ENCODE measurements around the gene WHRN.

WHRN gene

GRCh38 chr9:114478459-114478858, 26.8 kb downstream of the WHRN start:
- no peaks in the 10 kb centered on the region for H3K36me3 ChIP-seq (ENCODE audit: insufficient read depth)
- no peaks in the 10 kb centered on the region for H3K4me1 ChIP-seq (ENCODE audit: low read depth, poor library complexity, severe bottlenecking)
- no peaks in the 10 kb centered on the region for H3K27me3 ChIP-seq (ENCODE audit: insufficient read depth, low read depth)
- H4K20me1 ChIP-seq (ENCODE audit: insufficient read depth), result peaks cover 4% of the 10 kb centered on the region; the same call in 1 of the 2 replicates
- no peak overlapping the region for H3K9ac ChIP-seq
- H2AFZ ChIP-seq (ENCODE audit: low read depth), result no peak overlapping the region
- H3K79me2 ChIP-seq (ENCODE audit: insufficient read depth, low read depth), result peaks cover 40% of the 10 kb centered on the region; the same call in 1 of the 2 replicates
- H3K27ac ChIP-seq, result no peak overlapping the region
- no peak overlapping the region for H3K4me2 ChIP-seq
- H3K4me3 ChIP-seq (IDR thresholded peaks at IDR 0.05; ENCODE audit: insufficient read depth, low read depth, low read length), result no peak overlapping the region
- TF ChIP-seq CTCF (conservative IDR thresholded peaks at IDR 0.05; ENCODE audit: low read depth, low read length), result no peak

DNA sequence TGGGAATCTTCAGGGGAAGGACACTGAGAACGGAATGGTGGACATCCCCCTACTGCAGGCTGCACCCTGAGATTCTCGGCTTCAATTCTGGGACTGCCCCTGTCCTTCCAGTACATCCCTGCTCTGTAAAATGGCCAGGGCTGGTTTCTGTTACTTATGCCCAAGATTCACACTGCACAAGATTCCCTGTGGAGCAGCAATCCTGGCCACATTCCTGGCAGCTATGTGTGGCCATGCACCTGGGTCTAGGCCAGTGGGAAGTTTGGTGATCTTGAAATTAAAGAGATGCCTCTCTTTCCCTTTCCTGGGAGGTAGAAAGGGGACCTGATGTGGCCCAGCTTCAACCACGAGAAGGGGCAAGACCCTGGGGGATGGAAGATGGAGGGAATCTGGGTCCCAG, 27.6 kb downstream of the WHRN start:
- no peak overlapping the region for H3K9ac ChIP-seq
- H3K36me3 ChIP-seq (ENCODE audit: insufficient read depth), result no peaks in the 10 kb centered on the region
- TF ChIP-seq CTCF (conservative IDR thresholded peaks at IDR 0.05; ENCODE audit: low read depth, low read length), result no peak

GRCh38 chr9:114476891-114477469, 28.3 kb downstream of the WHRN start:
- no peak overlapping the region for H2AFZ ChIP-seq (ENCODE audit: low read depth)
- TF ChIP-seq CTCF (conservative IDR thresholded peaks at IDR 0.05; ENCODE audit: low read depth, low read length), result no peak

More for the DNA sequence above, 27.6 kb downstream of the WHRN start:
- no peak overlapping the region for H3K27ac ChIP-seq
- H3K79me2 ChIP-seq (ENCODE audit: insufficient read depth, low read depth), result peaks cover 31% of the 10 kb centered on the region; the same call in 1 of the 2 replicates
- H2AFZ ChIP-seq (ENCODE audit: low read depth), result no peak overlapping the region
- H3K4me2 ChIP-seq, result no peak overlapping the region
- no peaks in the 10 kb centered on the region for H3K27me3 ChIP-seq (ENCODE audit: insufficient read depth, low read depth)
- H4K20me1 ChIP-seq (ENCODE audit: insufficient read depth), result peaks cover 4% of the 10 kb centered on the region; the same call in 1 of the 2 replicates
- H3K4me1 ChIP-seq (ENCODE audit: low read depth, poor library complexity, severe bottlenecking), result no peaks in the 10 kb centered on the region
- no peak overlapping the region for H3K4me3 ChIP-seq (IDR thresholded peaks at IDR 0.05; ENCODE audit: insufficient read depth, low read depth, low read length)

DNA sequence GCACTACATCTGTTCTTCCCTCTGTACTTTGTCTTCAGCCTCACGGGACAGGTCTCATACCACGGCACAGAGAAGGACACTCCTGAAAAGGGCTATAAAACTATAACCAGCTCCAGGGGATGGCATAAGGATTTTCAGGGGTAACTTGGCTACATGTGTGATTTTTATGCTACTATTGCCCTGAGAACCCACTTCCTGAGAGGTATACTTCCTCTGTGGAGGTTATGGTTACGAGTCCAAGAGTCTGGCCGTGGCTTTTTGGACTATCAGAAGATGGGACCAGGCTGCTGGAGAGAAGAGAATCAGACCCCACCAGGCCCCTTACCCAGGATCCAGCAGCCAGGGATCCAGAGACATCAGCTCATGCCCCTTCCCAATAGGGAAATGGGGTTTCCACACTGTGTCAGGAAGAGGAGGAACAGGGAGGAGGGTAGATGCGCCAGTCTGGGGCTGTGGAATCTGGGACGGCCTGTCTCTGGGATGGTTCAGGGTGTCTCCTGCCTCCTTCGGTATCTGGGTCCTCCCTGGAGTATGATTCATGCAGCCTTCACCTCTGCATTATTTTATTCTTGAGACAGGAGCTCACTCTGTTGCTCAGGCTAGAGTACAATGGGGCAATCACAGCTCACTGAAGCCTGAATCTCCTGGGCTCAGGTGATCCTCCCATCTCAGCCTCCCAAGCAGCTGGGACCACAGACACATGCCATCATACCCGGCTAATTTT, 29.7 kb downstream of the WHRN start:
- Histone ChIP-seq H3K4me1 (ENCODE audit: low read depth, poor library complexity, severe bottlenecking) (no peaks in the 10 kb centered on the region), H3K4me3 (IDR thresholded peaks at IDR 0.05; ENCODE audit: insufficient read depth, low read depth, low read length) (no peak overlapping the region), H3K4me2 (no peak overlapping the region), H3K27ac (no peak overlapping the region), H3K9ac (no peak overlapping the region), H3K27me3 (ENCODE audit: insufficient read depth, low read depth) (no peaks in the 10 kb centered on the region), H4K20me1 (ENCODE audit: insufficient read depth) (no peaks in the 10 kb centered on the region; the same call in 1 of the 2 replicates), H3K79me2 (ENCODE audit: insufficient read depth, low read depth) (peaks cover 12% of the 10 kb centered on the region; the same call in 1 of the 2 replicates), H3K36me3 (ENCODE audit: insufficient read depth) (no peaks in the 10 kb centered on the region), H2AFZ (ENCODE audit: low read depth) (no peak overlapping the region)
- TF ChIP-seq CTCF (conservative IDR thresholded peaks at IDR 0.05; ENCODE audit: low read depth, low read length), result no peak

More at GRCh38 chr9:114476891-114477469, 28.3 kb downstream of the WHRN start:
- no peaks in the 10 kb centered on the region for H3K36me3 ChIP-seq (ENCODE audit: insufficient read depth)
- no peaks in the 10 kb centered on the region for H3K4me1 ChIP-seq (ENCODE audit: low read depth, poor library complexity, severe bottlenecking)
- H3K27me3 ChIP-seq (ENCODE audit: insufficient read depth, low read depth), result no peaks in the 10 kb centered on the region
- H3K9ac ChIP-seq, result no peak overlapping the region
- H4K20me1 ChIP-seq (ENCODE audit: insufficient read depth), result peaks cover 4% of the 10 kb centered on the region; the same call in 1 of the 2 replicates
- H3K27ac ChIP-seq, result no peak overlapping the region
- H3K79me2 ChIP-seq (ENCODE audit: insufficient read depth, low read depth), result peaks cover 25% of the 10 kb centered on the region; the same call in 1 of the 2 replicates
- H3K4me3 ChIP-seq (IDR thresholded peaks at IDR 0.05; ENCODE audit: insufficient read depth, low read depth, low read length), result no peak overlapping the region
- no peak overlapping the region for H3K4me2 ChIP-seq
